Activated CD4-positive, CD25-positive, alpha-beta regulatory T cell treated with anti-CD3 and anti-CD28 coated beads, Interleukin-2, amount 50 U/mL, for 16 hours (primary cell): ENCODE measurements around the gene CDH13.
"Not testable (repeated sequence)": the region's sequence is repeated elsewhere in the genome, so short reads cannot be mapped to it uniquely, and the experiment has no call there.

ENCODE experiments used
- DNase-seq: peaks from one replicate; pipeline ENCODE4 v3.0.0-alpha.2; 2020; ENCODE audit warnings: low read depth, low spot score

The CDH13 gene

DNA sequence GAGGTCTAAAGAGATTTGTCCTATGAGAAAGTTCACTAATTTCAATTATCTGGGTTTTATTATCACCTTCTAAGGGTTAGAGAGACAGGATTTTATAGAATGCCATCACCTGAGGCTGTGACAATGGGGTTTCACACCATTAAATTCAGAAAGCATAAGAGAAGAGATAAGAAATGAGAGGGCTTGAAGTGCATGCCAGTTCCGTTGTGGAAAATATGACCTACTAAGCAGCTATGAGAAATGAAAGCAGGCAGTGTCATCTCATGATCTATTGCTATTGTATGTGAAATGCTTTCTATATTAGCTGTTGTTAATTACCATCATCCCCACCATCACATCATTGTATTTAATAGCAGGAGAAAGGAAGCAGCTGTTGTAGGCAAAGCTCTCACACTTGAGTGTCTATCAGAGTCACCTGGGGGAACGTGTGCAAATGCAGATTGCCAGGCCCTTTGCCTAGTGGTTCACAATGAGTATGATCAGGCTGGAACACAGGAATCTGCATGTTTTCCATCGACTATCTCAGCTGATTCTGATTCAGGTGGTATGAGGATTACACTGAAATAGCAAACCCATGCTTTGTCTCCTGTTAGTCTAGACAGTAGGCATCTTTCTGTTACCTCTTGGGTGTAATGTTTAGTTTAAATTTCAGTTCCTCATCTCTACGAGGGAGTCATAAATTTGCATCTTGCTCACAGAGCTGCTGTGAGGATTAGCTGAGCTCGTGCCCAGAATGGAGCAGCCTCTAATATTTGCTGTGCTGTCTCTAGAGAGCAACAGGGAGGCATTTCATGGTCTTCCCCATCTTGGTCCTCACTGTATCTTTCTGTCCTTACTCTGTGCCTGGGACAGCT lies 256.4 kb downstream of the CDH13 start:
- no peak for DNase-seq

GRCh38 chr16:82884320-82884898 lies 257.6 kb downstream of the CDH13 start:
- no peak for DNase-seq

GRCh38 chr16:82886146-82886545 lies 259.4 kb downstream of the CDH13 start:
- no peak for DNase-seq

DNA sequence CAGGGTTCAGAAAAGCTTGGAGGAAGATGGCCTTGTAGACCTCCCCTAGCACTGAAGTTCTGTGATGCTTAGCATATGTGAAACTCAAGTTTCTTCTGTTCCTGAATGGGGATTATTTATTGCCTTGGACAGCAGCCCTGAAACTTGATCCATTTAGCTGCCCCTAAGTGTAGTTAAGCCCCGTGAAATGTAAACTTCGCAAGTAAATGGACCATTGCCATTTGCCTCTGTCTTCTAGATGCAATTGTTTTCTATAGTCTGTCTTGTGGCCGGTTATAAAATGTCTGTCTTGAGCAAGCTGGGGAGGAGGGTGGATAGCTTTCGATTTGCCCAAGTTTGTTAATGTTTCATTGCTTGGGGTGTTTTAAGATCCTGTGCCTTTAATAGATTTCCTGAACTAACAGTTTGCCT lies 261.8 kb downstream of the CDH13 start:
- DNase-seq: no peak

DNA sequence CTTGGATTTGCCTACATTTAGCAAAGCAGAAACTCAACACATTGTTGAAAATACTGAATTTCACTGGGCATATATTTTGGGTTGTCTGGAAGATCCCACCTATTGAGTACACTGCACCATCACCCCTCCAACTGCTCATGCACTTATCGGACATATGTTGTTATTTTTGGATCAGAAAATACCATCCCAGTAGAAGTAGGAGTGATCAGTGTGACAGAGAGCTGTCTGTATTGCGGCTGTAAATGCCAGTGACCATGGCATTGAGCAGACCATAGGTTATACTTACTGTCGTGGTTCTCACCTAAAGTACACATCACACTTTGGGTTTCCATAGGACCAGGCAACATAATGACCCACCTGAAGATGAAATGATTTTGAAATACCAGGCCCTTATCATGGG lies 264.7 kb downstream of the CDH13 start:
- DNase-seq: no peak

GRCh38 chr16:82891918-82892317 lies 265.1 kb downstream of the CDH13 start:
- DNase-seq: no peak

DNA sequence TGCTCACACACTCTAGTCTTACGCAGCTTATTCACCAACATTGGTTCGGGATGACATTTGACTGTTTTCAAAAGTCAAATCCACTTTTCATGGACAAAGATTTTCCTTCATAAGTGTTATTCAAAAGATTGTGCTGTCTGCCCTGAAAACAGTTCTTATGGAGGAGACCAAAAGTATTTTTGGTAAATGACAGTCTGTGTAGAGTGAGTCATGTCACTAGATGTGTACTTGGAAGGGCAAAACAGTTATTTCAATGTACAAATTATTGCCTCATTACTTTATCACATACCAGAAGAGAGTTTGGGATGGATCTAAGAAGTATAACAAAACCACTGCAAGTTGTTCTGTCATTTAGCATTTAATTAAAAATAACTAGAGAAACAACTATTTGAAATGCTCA lies 265.6 kb downstream of the CDH13 start:
- no peak for DNase-seq

- DNase-seq: no peak
Measured at GRCh38 chr16:82895843-82896242, 269.1 kb downstream of the CDH13 start.

GRCh38 chr16:82899006-82899405 lies 272.2 kb downstream of the CDH13 start:
- DNase-seq: no peak

DNA sequence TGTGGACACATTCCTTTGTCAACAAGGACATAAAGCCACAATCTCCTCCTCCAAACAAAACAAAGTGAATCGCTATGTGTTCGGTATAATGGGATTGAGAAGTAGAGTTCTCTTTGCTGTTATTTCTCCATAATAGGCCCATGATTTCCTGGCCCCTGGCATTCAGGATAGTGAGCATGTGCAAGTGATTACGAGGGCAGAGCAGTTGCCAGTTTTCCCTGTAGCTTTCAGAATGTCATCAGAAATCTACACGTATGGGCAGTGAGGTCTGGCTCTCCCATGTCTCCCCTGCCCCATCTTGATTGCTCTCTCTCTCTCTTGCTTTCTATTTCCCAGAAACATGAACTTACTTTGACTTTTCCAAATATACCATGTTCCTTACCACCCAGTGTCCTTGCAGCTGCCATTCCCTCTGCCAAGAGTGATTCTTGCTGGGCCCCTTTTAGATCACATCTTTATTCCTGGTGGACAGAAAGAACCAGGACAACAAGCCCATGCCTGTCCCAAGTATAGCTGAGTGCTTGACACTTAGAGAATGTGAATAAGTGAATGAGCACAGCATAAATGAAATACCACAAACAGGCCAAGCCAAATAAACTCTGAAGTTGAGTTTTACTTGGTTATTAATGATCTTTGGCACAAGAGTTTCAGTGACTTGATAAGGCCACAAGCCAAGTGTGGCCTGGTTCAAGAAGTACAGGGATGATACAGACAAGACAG lies 273.1 kb downstream of the CDH13 start:
- no peak for DNase-seq

GRCh38 chr16:82900559-82900958 lies 273.8 kb downstream of the CDH13 start:
- no peak for DNase-seq

GRCh38 chr16:82911925-82912324 lies 285.2 kb downstream of the CDH13 start:
- no peak for DNase-seq

DNA sequence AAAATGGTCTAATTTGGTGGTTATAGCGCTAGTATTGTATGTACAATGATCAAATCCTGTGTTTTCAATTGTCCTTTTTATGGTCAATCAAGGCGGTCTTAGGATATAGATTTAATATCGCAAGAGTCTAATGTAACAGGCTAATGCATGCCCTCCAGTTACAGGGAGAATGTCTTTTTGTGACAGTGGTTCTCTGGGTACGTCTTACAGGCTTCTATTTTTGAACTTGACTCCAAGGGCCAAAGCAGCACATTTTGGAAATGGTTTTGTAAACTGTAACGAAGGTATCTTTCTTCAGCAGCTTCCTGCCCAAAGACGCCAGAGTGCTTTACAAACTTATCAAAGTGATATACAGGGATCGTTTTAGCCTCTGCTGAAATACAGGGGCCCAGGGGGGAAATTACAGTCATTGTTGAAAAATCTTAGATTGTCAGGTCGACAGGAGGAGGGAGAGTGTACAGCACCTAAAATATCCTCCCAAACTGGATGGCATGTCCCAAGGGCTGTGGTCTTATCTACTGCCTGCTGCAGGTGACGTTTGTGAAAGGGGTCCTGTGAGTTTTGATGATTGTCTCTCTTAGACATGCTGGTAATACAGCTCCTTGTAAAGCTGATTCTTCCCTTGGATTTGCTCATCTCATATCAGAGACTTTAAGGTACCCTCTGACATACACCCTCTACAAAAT lies 288.5 kb downstream of the CDH13 start:
- no peak for DNase-seq

DNA sequence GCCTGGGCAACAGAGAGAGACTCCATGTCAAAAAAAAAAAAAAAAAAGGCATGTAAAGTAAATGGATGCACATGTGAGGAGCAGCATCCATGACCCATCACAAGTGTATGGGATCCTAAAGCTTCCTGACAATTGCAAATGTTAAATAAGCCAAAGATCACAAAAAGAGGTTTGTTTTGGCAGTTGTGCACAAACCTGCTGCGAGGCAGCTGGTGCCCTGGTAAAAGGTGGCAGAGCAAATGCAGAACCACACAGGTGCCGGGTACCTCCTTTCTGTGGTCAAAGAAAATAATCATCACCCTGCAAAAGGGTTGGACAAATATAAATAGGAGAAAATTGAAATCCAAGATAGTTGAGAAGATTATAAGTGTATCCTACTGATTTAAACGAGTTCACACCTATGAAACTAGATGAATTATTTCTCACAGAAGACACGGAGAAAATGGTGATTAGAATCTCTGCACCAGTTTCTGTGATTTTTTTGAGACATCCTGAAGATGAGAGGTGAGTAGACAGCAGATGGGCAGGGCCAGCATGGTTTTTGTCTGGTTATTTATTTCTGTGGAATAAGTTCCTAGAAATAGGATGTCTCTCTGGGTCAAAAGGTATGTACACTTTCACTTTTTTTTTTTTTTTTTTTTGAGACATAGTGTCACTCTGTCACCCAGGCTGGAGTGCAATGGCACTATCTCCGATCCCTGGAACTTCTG lies 291.3 kb downstream of the CDH13 start:
- no peak for DNase-seq

GRCh38 chr16:82924075-82924854 lies 297.5 kb downstream of the CDH13 start:
- DNase-seq: no peak

- DNase-seq: no peak
Measured at GRCh38 chr16:82926500-82926899, 299.7 kb downstream of the CDH13 start.

GRCh38 chr16:82933933-82934332 lies 307.2 kb downstream of the CDH13 start:
- not testable (repeated sequence) for DNase-seq

- no peak for DNase-seq
Measured at GRCh38 chr16:82935766-82936165, 309.0 kb downstream of the CDH13 start.

- no peak for DNase-seq
Measured at GRCh38 chr16:82936941-82937551, 310.3 kb downstream of the CDH13 start.

DNA sequence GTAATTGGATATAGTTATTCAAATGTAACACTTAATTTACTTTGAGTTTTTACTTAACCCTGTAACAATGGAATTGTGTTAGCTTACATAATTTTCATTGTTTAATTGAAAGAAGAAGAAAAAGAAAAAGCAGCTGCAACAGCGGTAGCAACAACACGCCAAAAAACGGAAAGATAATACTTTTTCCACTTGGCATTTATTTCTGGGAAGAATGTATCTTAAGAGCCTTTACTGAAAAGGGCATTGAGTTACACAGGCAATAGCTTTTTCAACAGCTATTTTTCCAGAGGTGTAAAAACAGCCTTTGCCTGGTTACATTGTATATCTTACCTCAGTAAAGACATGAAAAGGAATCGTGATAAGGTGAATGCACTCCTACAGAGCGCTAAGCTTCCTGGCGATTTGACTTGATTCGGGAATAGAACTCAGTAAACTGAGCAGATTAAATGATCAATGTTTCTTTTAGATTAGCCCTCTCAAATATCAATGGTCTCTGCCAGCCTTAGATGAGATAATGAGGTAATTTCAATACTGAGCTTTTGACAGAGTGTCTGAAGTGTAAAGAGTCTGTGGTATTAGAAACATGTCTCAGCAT lies 311.3 kb downstream of the CDH13 start:
- DNase-seq: no peak
